Neural cell (in vitro differentiated cells): Measurements from ENCODE around the gene LCN2.

ENCODE experiments used
- CTCF ChIP-seq: fragments of 450-650 bp; IDR thresholded peaks from 2 replicates; pipeline ENCODE4 v1.5.1; 2014; ENCODE audit warnings: antibody characterized with exemption, mild to moderate bottlenecking, moderate library complexity; ENCODE audit not compliant: poor library complexity, severe bottlenecking
- EZH2 ChIP-seq: fragments of 200-600, 300-800 bp; shearing (Covaris generic), sonication (generic); IDR thresholded peaks from 2 replicates; pipeline ENCODE4 v1.6.1; 2014; ENCODE audit warnings: antibody characterized with exemption, low read length, borderline replicate concordance, mild to moderate bottlenecking; ENCODE audit not compliant: insufficient read depth, poor library complexity, severe bottlenecking
- SMC3 ChIP-seq: fragments of 450-650 bp; conservative IDR thresholded peaks from 2 replicates; pipeline ENCODE4 v1.6.1; 2014; ENCODE audit warnings: antibody characterized with exemption, mild to moderate bottlenecking, moderate library complexity; ENCODE audit not compliant: poor library complexity

GRCh38 chr9:128149001-128149701 is at the start of gene LCN2:
- TF ChIP-seq CTCF (no peak), EZH2 (no peak), SMC3 (no peak)
